Endothelial cell of umbilical vein (primary cell): ENCODE results near the gene RASGRP1. TPM values are rescaled to one million over a fixed set of nuclear protein-coding genes. Genes with fewer than 3 reads are reported as not detected.

Experiments
- BruUV-seq: library from RNA; stranded (reverse); fragments of 400-500 nt; replicated peaks from 2 replicates; lab custom pipeline; 2021; lab: Mats Ljungman, UMichigan
- CTCF ChIA-PET: fragments of 300-600, 350-600 bp; sonication (Branson Sonifier 250); formaldehyde crosslinking; loops from one replicate; lab custom pipeline; 2021; ENCODE audit warnings: antibody characterized with exemption, inconsistent platforms; lab: Charles Lee
- POLR2A ChIA-PET: fragments of 300-600, 350-600 bp; sonication (Branson Sonifier 250); formaldehyde crosslinking; loops from one replicate; lab custom pipeline; 2021; ENCODE audit warnings: antibody characterized with exemption, inconsistent platforms; lab: Charles Lee
- DNase-seq: peaks from one replicate; pipeline ENCODE4 v3.0.0-alpha.2; 2011; ENCODE audit warnings: low read depth, low spot score
- FAIRE-seq: peaks from 2 replicates; lab custom pipeline; 2011; peaks lifted over from hg19 to GRCh38; lab: Jason Lieb, UNC
- H2AFZ ChIP-seq: 2 replicates; pipeline ENCODE4 v1.6.0; 2012; ENCODE audit warnings: low read depth, low read length, control low read depth, inconsistent platforms
- H3K27ac ChIP-seq: 2 replicates; pipeline ENCODE4 v1.5.1; 2011; ENCODE audit warnings: low read depth, mild to moderate bottlenecking, control low read depth, low read length, moderate library complexity; ENCODE audit not compliant: insufficient read depth
- H3K27me3 ChIP-seq, 2 experiments: 2 replicates each; pipeline versions ENCODE4 v1.6.0 to v1.6.1; 2011; ENCODE audit warnings: low read length in 2 of 2, mixed read lengths in 1 of 2; ENCODE audit not compliant: control insufficient read depth in 2 of 2, insufficient read depth in 2 of 2
- H3K36me3 ChIP-seq, 2 experiments: 2 replicates in 1 of 2; 3 replicates in 1 of 2; pipeline ENCODE4 v1.5.1; 2011; ENCODE audit warnings: low read length in 2 of 2, mild to moderate bottlenecking in 1 of 2, moderate library complexity in 1 of 2; ENCODE audit not compliant: control insufficient read depth in 2 of 2, insufficient read depth in 2 of 2; ENCODE audit errors: extremely low read depth in 1 of 2
- H3K4me1 ChIP-seq: 3 replicates; pipeline ENCODE4 v1.5.1; 2011; ENCODE audit warnings: mild to moderate bottlenecking, low read length; ENCODE audit not compliant: control insufficient read depth, insufficient read depth; ENCODE audit errors: extremely low read depth
- H3K4me2 ChIP-seq: 2 replicates; pipeline ENCODE4 v1.6.1; 2011; ENCODE audit warnings: low read length, control low read depth, mixed read lengths; ENCODE audit not compliant: insufficient read depth
- H3K4me3 ChIP-seq, 3 experiments: fragments of 200-600 bp in 1 of 3; sonication (generic), shearing (Covaris generic) in 1 of 3; replicated peaks in 1 of 3; 2 replicates each; pipeline ENCODE4 v1.5.1; 2011 to 2016; ENCODE audit warnings: control low read depth in 3 of 3, low read length in 3 of 3, mild to moderate bottlenecking in 2 of 3, inconsistent platforms in 1 of 3, low read depth in 1 of 3, moderate library complexity in 1 of 3; ENCODE audit not compliant: insufficient read depth in 1 of 3
- H3K79me2 ChIP-seq: 2 replicates; pipeline ENCODE4 v1.6.0; 2012; ENCODE audit warnings: low read length, inconsistent platforms; ENCODE audit not compliant: control insufficient read depth, insufficient read depth
- H3K9ac ChIP-seq: replicated peaks from 2 replicates; pipeline ENCODE3; 2011; ENCODE audit warnings: low read length, control low read depth; ENCODE audit not compliant: insufficient read depth; ENCODE audit errors: extremely low read depth
- H3K9me1 ChIP-seq: replicated peaks from 3 replicates; pipeline ENCODE4 v1.6.0; 2011; ENCODE audit warnings: mild to moderate bottlenecking, low read length; ENCODE audit not compliant: control insufficient read depth, insufficient read depth; ENCODE audit errors: extremely low read depth
- H3K9me3 ChIP-seq: replicated peaks from 2 replicates; pipeline ENCODE4 v1.5.1; 2012; ENCODE audit warnings: low read length, inconsistent platforms; ENCODE audit not compliant: control insufficient read depth, insufficient read depth
- H4K20me1 ChIP-seq: replicated peaks from 2 replicates; pipeline ENCODE3; 2011; ENCODE audit warnings: mild to moderate bottlenecking, low read length; ENCODE audit not compliant: control insufficient read depth, insufficient read depth; ENCODE audit errors: extremely low read depth
- EZH2 ChIP-seq: IDR thresholded peaks from 2 replicates; pipeline ENCODE4 v1.6.1; 2012; ENCODE audit warnings: borderline replicate concordance, low read depth, mild to moderate bottlenecking, moderate library complexity, low read length, inconsistent platforms; ENCODE audit not compliant: severe bottlenecking
- FOS ChIP-seq: IDR thresholded peaks from 2 replicates; pipeline ENCODE4 v1.6.1; 2011; ENCODE audit warnings: mild to moderate bottlenecking, low read length, moderate library complexity, borderline replicate concordance; ENCODE audit not compliant: insufficient read depth
- GATA2 ChIP-seq: IDR thresholded peaks from 2 replicates; pipeline ENCODE4 v1.7.0; 2011; ENCODE audit warnings: low read depth, mild to moderate bottlenecking, moderate library complexity, mixed read lengths, low read length; ENCODE audit not compliant: insufficient read length, insufficient read depth
- JUN ChIP-seq: IDR thresholded peaks from 2 replicates; pipeline ENCODE4 v1.6.1; 2011; ENCODE audit warnings: borderline replicate concordance, low read depth; ENCODE audit not compliant: insufficient read length, insufficient read depth
- MYC ChIP-seq: IDR thresholded peaks from one replicate; pipeline ENCODE4 v1.6.1; 2011; ENCODE audit warnings: mild to moderate bottlenecking, low read depth, low read length
- POLR2A ChIP-seq: IDR thresholded peaks from 2 replicates; pipeline ENCODE4 v1.6.1; 2012; ENCODE audit warnings: low read depth, mild to moderate bottlenecking, control low read depth, low read length
- POLR2AphosphoS5 ChIP-seq: IDR thresholded peaks from 2 replicates; pipeline ENCODE4 v1.6.1; 2012; ENCODE audit warnings: low read depth, mild to moderate bottlenecking, control low read depth, low read length, moderate library complexity; ENCODE audit not compliant: insufficient read depth
- dilution Hi-C: fragments of 300-500 bp; cut with MboI; formaldehyde crosslinking; loops from one replicate; pipeline ENCODE4 v1.15.0; 2019; ENCODE audit warnings: low sequenced_read_pairs; ENCODE audit not compliant: extremely low pct_ligation_motif_present
- intact Hi-C: fragments of 100-400 bp; cut with micrococcal nuclease; formaldehyde crosslinking; loops from one replicate; pipeline ENCODE4 v1.10.0; 2022
- polyA plus RNA-seq, 4 experiments: library from polyadenylated mRNA; depleted of rRNA in 3 of 4; stranded (reverse) in 3 of 4; unstranded in 1 of 4; fragments of >200 nt; gene quantifications; 2 replicates each; pipeline versions ENCODE4 v1.2.1 to v1.2.3, GENCODE V29; 2011 to 2012; ENCODE audit warnings: missing spikeins in 1 of 4
- total RNA-seq: library from RNA; stranded (reverse); gene quantifications from 2 replicates; pipeline ENCODE4 v1.2.3, GENCODE V29; 2021
- TF ChIP-seq, protein P1 (sequence below): IDR thresholded peaks from 2 replicates; pipeline ENCODE4 v1.6.1; 2011; ENCODE audit not compliant: insufficient read depth, insufficient read length
- TF ChIP-seq, protein P2 (sequence below), 2 donors: IDR thresholded peaks; 1 replicate in 1 of 2; 2 replicates in 1 of 2; pipeline ENCODE4 v1.5.1; 2011; ENCODE audit warnings: low read length in 2 of 2, mild to moderate bottlenecking in 2 of 2, moderate library complexity in 2 of 2, control low read depth in 1 of 2, inconsistent platforms in 1 of 2, low read depth in 1 of 2; ENCODE audit not compliant: insufficient read depth in 1 of 2; ENCODE audit errors: extremely low read depth in 1 of 2

Gene RASGRP1
- total and polyA plus RNA-seq, 2 donors (not counting 3 experiments of a cell fraction or from before 2014, with no cell fraction given): 0.15 to 0.38 TPM

DNA sequence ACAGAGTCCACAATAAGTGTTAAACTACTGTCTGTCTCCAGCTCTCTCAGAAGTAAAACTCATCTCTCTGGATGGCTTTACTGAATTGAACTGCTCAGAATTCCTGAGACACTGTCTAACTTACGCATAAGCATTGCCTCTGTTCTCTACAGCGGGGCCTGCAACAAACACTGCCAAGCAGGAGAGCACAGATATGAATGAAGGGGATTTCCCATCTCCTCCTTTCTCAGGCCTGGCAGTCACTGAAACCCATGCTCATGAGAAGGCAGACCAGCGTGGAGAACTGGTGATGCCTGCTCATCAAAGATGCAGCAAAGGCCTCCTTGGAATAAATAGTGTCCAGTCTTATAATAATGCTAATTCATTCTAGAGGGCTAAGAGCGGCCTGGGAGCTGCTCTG is 10.3 kb downstream of the RASGRP1 start:
- H3K4me3 ChIP-seq: no peak overlapping the region
- H3K9me3 ChIP-seq: no peaks in the 10 kb centered on the region
- intact Hi-C loops (no loop called here), dilution Hi-C loops (no loop called here)
- no peaks in the 10 kb centered on the region for H3K9me1 ChIP-seq
- peaks cover 37 to 41% of the 10 kb centered on the region in 2 experiments for H3K27me3 ChIP-seq
- FAIRE-seq (no peak), DNase-seq (no peak)
- no TSS peak for BruUV-seq
- H4K20me1 ChIP-seq: no peaks in the 10 kb centered on the region
- no peak for TF ChIP-seq GATA2
- no peak for TF ChIP-seq FOS
- no peak for TF ChIP-seq POLR2AphosphoS5
- TF ChIP-seq MYC: no peak
- no peak for TF ChIP-seq JUN
- TF ChIP-seq, protein P1, sequence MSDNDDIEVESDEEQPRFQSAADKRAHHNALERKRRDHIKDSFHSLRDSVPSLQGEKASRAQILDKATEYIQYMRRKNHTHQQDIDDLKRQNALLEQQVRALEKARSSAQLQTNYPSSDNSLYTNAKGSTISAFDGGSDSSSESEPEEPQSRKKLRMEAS: no peak
- no peak for TF ChIP-seq EZH2
- no peak for TF ChIP-seq POLR2A
- TF ChIP-seq, protein P2, sequence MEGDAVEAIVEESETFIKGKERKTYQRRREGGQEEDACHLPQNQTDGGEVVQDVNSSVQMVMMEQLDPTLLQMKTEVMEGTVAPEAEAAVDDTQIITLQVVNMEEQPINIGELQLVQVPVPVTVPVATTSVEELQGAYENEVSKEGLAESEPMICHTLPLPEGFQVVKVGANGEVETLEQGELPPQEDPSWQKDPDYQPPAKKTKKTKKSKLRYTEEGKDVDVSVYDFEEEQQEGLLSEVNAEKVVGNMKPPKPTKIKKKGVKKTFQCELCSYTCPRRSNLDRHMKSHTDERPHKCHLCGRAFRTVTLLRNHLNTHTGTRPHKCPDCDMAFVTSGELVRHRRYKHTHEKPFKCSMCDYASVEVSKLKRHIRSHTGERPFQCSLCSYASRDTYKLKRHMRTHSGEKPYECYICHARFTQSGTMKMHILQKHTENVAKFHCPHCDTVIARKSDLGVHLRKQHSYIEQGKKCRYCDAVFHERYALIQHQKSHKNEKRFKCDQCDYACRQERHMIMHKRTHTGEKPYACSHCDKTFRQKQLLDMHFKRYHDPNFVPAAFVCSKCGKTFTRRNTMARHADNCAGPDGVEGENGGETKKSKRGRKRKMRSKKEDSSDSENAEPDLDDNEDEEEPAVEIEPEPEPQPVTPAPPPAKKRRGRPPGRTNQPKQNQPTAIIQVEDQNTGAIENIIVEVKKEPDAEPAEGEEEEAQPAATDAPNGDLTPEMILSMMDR (IDR thresholded peaks at IDR 0.05; ENCODE audit: extremely low read depth in 1 of 2, insufficient read depth in 1 of 2, low read depth in 1 of 2, low read length in 2 of 2): no peak
- H3K27ac ChIP-seq: no peak overlapping the region
- H3K4me1 ChIP-seq: no peaks in the 10 kb centered on the region
- H3K4me2 ChIP-seq: no peak overlapping the region
- no peak overlapping the region for H2AFZ ChIP-seq
- ChIA-PET POLR2A (no interaction called here), CTCF (interaction anchor here (0.9 to 2.6 kb wide), 2 partner anchors 10 to 114 kb away, joined by 3 to 20 read pairs; partner anchors contain the start of gene RASGRP1)
- no peak overlapping the region for H3K9ac ChIP-seq
- H3K79me2 ChIP-seq: no peaks in the 10 kb centered on the region
- no peaks in the 10 kb centered on the region for H3K36me3 ChIP-seq
